Midbrain (tissue), 1 donor: ENCODE data around the gene SNX27.
"Not testable (repeated sequence)": the region's sequence is repeated elsewhere in the genome, so short reads cannot be mapped to it uniquely, and the experiment has no call there.

Experiments used
- DNase-seq: peaks from one replicate; lab custom pipeline; 2025; lab: John Stamatoyannopoulos, UW

SNX27 gene

GRCh38 chr1:151604291-151604690 is 7.6 kb upstream of the SNX27 start:
- DNase-seq, result no peak

DNA sequence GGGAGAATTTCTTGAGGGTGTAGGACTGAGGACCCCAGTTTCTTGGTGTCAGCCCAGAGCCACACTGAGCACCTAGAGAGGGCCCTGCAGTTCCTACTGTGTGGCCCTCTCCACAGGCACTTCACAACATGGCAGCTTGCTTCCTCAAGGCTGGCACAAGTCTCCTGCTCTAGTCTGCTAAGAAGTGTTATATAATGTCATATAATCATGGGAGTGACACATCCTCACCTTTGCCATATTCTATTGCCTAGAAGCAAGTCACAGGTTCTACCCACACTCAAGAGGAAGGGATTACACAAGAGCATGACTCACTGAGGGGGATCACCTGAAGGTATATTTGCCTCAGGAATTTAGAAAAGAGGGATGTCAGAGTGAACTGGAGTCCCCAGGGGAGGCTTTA is 5.5 kb upstream of the SNX27 start:
- DNase-seq, result no peak

GRCh38 chr1:151606857-151607256 is 5.0 kb upstream of the SNX27 start:
- DNase-seq, result no peak

GRCh38 chr1:151610142-151610541 is 1.7 kb upstream of the SNX27 start:
- no peak for DNase-seq

DNA sequence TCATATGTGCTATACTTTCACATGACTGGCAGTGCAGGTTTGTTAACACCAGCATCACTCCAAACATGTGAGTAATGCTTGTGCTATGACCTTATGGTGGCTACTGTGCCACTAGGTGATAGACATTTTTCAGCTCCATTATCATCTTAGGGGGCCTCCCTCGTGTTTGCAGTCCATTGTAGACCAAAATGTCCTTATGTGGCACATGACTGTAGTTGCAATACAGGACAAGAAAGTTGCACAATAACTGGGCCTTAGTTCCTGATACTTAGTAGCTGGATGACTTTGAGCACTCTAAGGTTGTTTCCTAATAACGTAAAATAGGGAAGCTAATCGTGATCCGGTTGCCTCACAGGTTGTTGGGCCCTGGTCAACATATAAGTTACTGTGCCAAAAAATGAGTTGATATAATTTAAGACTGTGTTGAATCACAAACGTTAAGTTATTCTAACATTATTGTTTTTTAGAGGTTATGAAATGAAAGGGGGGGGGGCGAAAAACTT is 511 bp upstream of the SNX27 start:
- DNase-seq, result peak; percentile 57

GRCh38 chr1:151612501-151613281 is 841 bp downstream of the SNX27 start:
- no peak for DNase-seq

- DNase-seq, result no peak
These were observed 1.5 kb downstream of the SNX27 start for GRCh38 chr1:151613282-151613780.

GRCh38 chr1:151615711-151616504 is 4.1 kb downstream of the SNX27 start:
- no peak for DNase-seq

- DNase-seq, result no peak
These were observed 4.6 kb downstream of the SNX27 start for GRCh38 chr1:151616505-151616849.

DNA sequence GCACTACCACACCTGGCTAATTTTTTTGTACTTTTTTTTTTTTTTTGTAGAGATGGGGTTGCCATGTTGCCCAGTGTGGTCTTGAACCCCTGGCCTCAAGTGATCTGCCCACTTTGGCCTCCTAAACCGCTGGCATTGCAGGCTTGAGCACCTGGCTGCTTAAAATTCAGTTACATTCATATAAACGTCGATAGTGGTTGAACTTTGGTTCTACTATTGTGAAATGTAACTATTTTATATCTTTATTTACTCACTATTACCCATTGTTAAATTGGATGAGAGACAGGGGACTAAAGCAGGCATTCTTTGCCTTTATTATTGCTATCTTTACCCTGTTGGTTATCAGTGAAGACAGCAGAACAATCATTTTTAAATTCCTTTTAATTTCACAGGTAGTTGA is 6.2 kb downstream of the SNX27 start:
- no peak for DNase-seq

DNA sequence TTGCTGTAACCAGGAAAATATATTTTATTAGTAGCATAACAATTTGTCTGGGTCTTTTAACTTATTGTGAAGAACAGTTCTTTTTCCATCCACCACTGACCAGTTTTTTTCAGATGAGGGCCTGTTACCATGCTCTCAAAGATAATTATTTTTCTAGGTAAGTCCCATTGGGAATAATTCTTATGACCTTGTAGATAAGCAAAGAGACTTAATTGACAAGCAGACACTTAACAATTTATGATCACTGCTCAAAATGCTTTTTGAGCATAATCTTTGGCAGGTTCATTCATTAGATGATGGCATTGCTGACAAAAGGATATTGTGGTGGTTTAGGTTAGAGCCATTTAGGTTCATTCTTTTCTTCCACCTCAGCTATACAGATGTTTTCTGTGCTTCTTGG is 6.6 kb downstream of the SNX27 start:
- DNase-seq, result no peak

DNA sequence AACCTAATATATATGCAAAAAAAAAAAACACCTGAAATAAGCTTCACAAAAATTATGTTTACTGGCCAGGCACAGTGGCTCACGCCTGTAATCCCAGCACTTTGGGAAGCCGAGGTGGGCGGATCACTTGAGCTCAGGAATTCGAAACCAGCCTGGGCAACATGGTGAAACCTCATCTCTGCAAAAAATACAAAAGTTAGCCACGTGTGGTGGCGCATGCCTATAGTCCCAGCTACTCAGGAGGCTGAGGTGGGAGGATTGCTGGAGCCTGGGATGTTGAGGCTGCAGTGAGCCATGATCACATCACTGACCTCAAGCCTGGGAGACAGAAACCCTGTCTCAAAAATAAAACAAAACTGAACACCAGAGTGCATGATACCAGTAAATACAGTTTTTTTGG is 7.1 kb downstream of the SNX27 start:
- not testable (repeated sequence) for DNase-seq

DNA sequence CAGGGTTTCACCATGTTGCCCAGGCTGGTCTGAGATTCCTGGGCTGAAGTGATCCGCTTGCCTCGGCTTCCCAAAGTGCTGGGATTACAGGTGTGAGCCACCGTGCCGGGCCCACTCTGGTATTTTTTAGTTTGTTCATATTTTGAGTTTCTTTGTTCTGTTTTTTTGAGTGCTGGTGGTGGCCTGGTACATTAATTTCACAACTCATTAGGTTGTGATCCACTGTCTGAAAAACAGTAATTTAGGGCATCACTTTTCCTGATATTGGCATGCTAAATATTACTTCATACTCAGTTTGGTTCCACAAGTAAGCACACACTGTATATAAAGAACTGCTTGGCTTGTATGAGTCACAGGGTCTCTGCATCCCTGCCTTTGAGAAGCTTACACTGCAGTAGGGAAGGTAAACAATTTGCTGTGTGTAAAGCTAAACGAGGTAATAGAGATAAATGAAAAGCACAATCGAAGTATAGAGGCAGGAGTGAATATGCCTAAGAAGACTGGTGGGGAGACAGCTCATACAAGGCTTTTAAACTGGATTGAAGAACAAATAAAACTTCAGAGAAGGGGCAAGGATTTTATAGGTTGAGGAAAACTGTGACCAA is 7.7 kb downstream of the SNX27 start:
- no peak for DNase-seq

- no peak for DNase-seq
These were observed 8.4 kb downstream of the SNX27 start for GRCh38 chr1:151620286-151620685.

DNA sequence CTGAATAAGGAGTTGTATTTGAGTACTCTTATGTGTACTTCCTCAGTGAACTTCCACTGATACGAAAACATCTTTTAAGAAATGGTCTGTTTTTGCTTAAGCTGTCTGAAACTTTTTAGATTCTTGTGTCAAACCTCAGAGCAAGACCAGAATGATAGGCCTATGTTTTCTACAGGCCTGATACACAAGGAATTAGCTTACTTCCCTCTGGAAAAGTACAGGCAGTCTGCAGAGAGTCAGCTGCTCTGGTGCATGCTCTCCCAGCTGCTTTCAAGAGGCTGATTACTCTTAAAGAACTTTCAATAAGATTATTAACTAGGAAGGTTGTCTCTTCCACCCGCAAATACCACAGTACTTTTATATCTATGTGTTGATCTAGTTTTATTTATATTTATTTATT is 9.5 kb downstream of the SNX27 start:
- DNase-seq, result no peak

DNA sequence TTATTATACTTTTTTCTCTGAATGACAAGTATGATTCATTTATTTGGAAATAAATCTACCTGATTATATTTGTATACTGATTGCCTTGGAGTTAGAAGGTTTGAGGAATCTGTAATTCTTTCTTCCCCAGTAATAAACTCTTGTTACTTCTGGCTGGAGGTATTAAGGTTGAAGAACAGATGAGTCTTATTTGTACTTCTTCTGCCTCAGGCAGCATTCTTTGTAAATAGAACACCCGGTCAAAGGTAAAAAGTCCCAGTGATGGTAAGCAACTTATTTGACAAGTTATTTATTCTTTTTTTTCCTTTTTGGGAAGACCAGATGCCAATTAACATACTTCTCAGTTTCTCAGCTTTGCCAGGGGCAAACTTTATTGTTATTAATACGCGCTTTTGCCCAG is 12.9 kb downstream of the SNX27 start:
- DNase-seq, result no peak

DNA sequence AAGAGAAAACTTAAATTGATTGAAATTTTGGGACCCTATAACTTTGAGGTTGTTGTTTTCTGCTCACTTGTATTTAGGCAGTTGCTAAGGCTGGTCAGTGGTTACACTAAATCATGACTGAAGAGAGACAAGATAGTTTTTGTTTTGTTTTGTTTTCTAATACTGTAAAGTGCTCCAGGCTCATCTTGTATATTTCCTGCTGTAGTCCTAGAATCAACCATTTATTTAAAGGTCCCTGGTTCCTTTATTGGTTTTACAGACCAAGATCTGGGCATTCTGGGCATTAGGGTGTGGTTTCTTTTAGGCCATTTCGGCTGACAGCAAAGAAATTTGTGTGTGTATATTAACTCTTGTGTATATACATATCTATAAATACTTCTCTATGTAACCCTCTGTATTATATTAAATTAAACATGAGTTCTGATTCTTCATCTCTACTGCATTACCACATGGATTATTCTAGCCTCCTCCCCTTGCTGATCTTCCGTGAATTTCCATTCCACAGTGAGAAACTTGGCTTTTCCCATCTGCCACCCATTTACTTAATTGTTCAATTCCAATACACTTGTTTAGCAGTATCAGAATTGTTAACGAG is 15.0 kb downstream of the SNX27 start:
- DNase-seq, result no peak

DNA sequence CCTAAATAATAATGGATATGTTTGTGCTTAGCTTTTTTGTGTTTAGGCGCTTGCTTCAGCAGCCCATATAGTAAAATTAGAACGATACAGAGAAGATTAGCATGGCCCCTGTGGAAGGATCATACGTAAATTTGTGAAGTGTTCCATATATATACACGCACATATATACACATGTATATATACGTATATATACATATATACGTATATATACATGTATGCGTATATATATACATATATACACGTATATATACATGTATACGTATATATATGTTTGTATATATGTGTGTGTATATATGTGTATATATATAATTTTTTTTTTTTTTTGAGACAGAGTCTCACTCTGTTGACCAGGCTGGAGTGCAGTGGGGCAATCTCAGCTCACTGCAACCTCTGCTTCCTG is 17.4 kb downstream of the SNX27 start:
- no peak for DNase-seq

GRCh38 chr1:151635479-151636072 is 23.7 kb downstream of the SNX27 start:
- DNase-seq, result no peak

DNA sequence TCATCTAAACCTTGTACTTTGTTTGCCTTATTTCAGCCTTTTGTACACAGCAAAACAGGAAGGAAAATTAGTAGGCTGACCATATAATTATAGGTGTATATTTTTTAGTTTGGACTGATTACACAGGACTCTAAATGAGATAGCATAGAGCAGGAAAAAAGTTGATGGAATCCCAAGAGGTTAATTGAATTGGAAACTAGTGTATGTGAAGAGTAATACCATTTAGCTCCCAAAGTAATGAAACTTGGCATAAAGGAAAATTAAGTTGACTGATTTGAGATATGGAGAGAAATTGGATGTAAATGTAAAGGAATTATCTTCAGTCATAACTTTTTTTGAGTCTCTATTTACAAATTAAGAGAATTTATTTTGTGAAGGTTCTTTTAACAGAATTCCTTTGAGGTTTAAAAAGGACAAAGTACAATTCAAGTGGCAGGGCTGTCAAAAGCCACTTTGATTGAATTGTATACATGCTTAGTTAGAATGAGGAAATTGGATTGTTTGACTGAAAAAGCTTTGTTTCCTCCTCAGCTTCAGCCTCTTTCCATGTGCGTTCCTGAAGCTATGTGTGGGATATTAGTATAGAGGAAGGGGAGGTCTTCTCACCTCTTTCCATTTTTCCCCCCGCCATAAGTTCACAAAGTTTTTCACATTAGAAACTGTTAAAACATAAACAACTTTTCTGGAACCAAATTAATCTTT is 26.4 kb downstream of the SNX27 start:
- no peak for DNase-seq

- DNase-seq, result no peak
These were observed 27.0 kb downstream of the SNX27 start for GRCh38 chr1:151638812-151639211.
